MM.1S (cell line): ENCODE measurements around the gene SGSH.

Experiments
- CTCF ChIP-seq: fragments of 300-600 bp; sonication (generic); IDR thresholded peaks from 2 replicates; pipeline ENCODE4 v1.5.1; 2016; ENCODE audit warnings: antibody characterized with exemption, low read length, mixed read lengths
- EZH2 ChIP-seq: fragments of 300-600 bp; sonication (generic); optimal IDR thresholded peaks from 2 replicates; pipeline ENCODE3; 2017; ENCODE audit warnings: low read depth, mild to moderate bottlenecking, antibody characterized with exemption, low read length, mixed read lengths

GRCh38 chr17:80169107-80169506 lies 51.0 kb downstream of the SGSH start:
- TF ChIP-seq CTCF = no peak
- TF ChIP-seq EZH2 = no peak
